Femur (tissue), 1 donor: ENCODE data around the gene RAB33A.

Experiments
- DNase-seq: peaks from one replicate; pipeline ENCODE4 v3.0.0-alpha.2; 2017

RAB33A gene

DNA sequence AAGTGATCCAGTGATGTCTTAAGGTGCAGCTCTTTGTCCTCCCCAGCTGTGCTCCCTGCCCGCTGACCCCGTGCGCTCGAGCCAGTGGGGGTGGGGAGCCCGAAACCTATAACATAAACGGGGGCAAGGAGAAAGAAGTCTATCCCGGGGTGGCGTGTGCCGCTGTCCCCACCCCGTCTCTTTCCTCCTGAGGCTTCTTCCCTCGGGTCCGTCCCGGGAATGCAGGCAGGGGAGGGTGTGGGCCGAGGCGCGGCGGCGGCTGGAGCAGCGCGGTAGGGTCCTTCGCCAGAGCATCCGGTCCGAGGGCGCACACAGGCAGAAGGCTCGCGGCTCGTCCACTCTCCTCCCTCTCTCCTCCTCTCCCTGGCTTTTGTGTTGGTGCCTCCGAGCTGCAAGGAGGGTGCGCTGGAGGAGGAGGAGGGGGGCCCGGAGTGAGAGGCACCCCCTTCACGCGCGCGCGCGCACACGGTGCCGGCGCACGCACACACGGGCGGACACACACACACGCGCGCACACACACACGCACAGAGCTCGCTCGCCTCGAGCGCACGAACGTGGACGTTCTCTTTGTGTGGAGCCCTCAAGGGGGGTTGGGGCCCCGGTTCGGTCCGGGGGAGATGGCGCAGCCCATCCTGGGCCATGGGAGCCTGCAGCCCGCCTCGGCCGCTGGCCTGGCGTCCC is at the start of gene RAB33A:
TSS of gene RAB33A (plus strand) at position 517 of the 681 bp plus-strand sequence. CDS start at position 618, 101 bp downstream.
- DNase-seq = no peak

DNA sequence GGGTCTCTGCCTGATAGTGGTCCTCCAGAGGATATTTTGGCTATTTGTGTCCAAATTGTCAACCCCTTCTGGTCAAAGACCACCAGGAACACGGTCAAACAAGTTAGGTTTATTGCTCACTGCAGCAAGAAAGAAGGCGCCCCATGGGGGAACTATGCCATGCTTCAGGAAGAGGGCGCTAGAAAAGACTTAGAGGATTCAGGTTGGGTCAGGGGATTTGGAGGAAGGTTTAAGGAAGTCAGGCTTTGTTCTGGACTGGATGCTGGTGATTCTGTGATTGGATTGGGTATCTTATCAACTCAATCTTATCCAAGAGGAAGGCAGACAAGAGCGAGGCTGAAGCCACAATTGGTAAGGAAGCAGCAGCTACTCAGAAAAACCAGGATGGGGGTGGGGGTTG is 47.2 kb upstream of the RAB33A start:
- no peak for DNase-seq

DNA sequence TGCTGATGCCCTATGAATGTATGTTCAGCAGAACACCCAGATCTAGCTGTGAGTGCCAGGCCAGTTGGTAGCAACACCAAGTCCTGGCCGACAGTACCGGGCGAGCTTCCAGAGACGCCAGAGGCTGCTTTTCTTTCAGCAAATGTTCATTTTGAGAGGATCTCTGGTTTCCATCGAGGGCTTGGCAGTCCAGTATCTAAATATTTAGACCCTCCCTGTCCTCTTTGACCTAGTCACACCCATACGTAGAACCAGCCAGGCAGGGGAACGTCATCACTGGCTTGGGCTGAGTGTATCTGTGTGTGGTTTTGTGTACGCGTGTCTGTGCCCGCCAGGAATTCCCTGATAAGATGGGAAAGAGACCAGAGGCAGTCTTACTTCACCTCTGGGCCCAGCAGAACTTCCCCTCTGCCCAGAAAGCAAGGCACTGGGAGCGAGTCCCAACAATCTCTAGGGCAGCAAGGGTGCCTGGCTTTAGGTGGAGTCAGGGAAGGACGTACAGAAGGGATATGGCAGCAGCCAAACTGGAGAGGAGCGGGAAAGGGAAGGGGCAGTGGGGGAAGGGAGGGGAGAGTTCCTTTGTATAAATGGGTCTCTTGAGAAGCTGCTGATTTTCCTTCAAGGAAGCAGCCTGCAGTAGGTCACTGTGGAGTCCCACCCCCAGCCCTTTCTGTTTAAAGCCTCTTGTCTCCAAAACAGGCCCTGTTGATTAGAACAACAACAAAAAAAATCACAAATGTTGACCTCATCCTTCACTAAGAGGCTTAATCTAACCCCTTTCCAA is 46.5 kb upstream of the RAB33A start:
- peak; percentile 44 for DNase-seq

DNA sequence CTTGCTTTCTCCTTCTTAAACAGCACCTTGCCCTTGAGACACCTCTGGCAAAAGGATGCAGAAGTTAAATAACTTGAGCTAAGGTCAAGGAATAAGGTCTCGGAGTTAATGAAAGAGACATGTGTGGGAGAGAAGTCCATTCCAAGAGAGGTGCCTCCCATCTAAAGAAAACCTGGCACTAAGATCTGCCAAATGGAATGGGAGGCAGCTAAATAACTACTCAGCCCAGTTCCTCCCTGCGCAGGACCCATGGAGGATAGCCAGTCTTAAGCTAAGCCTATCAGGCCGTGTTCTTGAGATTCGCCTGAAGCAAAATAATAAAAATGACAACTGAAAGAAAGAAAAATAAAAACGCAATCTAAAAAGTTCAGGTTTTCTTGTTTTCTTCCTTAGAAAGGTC is 40.8 kb upstream of the RAB33A start:
- DNase-seq = no peak

DNA sequence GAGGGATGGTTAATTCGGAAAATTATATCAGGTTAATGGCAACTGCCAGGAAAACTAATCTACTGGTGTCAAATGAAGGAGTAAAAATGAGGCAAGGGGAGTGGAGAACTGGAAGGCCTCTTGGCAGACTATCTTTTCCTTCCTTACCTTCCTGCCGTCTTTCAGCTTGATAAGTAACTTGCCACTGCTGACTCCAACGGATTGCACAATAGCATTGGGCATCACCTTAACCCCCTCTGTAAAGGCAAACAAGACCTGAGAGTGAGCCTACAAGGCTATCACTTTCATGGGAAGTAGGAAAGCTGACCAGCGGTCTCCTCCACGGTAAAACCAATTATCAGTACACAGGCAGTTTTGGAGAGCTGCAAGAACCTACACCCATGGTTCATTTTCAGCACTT is 35.3 kb upstream of the RAB33A start:
- no peak for DNase-seq

DNA sequence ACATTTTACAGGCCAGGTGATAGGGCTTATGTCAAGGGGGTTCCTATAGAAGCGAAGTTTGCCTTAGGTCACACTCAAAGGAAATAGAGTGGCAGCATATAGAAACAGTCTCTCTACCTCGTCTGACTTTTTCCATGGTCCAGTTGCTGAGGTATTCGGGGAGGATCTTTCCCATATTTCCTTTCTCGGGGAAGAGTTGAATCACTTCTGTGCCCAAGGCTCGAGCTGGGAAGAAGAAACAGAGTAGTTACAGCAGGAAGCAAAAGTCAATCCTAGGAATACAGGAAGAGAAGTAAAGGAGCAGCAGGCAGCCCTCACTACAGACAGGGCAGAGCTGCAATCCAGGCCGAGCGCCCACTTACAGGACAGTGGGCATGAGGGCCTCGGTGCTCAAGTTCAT is 34.8 kb upstream of the RAB33A start:
- no peak for DNase-seq

DNA sequence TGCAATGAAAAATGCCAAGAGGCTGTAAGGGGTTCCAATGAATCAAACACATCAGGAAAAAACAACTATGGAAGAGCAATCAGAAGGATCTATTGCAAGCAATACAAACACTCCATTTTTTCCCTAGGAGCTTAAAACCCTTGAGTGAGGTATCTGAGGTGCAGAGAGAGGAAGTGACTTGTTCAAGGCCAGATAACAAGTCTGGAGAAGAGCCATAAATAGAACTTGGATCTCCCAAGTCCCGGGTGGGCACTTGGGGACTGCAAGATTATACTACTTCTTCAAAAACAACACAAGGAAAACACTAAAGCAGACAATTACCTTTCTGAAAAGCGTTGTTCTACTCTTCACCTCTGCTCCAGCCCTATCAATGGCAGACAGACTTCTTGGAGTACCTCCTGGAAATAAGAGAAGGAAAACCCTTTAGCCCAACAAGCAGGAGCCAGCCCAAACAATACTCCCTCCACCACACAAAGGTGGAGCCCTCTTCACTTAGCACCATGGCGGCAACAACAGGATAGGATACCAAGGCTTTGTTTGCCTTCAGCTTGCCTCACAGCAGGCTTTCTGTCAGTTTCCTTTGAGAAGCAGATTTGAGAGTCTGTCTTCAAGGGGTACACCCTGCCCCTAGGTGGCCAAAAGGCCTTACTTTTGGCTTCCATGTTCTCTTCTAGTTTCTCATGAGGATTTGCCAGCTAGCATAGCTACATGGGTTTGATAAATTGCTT is 32.1 kb upstream of the RAB33A start:
- DNase-seq = no peak

DNA sequence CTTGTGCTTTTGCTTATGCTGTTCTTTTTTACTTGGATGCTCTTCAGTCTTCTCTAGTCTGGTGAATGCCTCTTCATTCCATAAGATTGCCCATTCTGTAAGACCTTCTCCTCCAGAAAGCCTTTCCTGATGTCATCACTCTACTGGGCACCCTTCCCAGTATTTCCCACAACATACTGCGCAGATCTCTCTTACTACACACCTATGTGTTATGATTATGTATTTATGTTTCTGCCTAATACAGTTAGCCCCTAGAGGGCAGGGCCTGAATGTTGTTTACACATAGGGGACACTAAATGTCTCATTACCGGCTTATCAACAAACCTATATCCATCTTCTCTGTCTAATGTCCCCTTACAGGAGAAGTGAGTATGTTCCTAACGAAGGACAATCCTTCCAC is 27.3 kb upstream of the RAB33A start:
- no peak for DNase-seq

DNA sequence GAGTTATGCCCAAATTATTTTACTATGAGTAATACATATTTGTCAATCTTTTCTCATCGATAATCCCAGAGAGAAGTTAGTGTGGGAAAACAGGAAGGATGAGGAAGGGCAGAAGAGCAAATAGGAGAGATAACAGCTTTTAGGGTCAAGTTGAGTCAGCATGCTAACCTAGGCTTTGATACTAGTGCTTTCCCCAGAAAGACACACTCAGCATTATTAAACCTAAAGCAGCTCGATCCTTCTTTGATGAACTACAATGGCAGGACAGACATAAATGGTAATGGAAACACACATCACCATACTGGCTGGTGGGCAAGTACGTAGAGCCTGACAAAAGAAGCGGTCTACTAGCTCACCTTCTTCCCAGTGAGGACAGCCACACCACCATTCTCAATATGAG is 26.6 kb upstream of the RAB33A start:
- DNase-seq = no peak

DNA sequence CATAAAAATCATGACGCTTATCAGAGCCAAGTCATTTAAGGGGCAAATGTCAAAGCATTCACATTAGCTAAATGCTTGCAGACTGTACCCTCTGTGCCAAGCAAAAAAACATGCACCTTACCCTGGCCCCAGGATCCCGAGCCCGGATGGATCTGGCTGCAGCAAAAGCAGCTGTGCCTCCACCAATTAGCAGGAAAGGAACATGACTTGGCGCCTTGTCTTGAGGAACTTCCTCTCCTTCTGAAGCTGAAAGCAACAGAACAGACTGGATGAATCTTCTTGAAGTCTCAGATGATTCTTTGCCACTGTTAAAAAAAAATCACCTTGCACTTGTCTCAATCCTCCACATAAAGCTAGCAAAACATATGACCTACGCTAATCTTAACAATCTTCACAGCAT is 24.1 kb upstream of the RAB33A start:
- no peak for DNase-seq

DNA sequence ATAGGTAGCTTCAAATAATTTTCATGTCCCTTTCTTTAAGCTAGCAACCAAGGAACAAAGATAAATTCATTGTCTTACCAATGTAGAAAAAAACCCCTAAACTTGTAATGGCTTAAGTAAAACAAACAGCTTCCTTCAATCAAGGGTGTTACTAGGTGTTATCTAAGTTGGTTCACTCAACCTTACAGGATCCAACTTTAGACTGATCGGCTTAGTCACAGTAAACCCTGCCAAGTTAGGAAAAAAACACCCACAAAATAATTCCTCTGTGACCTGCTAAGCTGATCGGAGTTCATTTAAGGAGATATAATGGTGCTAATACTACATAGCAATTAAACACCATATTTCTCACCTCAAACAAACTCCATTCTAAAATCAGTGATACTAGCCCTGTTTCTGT is 16.2 kb upstream of the RAB33A start:
- DNase-seq = no peak

DNA sequence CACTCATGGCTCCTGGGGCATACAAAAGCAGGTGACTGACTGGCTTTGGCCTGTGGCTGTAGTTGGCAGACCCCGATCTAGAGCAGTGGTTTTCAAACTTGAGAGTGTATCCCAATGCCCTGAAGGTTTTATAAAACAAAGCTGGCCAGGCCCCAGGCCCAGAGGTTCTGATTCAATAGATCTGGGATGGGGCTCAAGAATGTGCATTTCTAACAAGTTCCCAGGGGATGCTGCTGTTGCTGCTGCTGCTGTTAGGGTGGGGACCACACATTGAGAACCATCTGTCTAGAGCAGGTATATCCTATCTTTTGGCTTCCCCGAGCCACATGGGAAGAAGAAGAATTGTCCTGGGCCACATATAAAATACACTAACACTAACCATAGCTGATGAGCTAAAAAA is 13.5 kb upstream of the RAB33A start:
- DNase-seq = no peak

DNA sequence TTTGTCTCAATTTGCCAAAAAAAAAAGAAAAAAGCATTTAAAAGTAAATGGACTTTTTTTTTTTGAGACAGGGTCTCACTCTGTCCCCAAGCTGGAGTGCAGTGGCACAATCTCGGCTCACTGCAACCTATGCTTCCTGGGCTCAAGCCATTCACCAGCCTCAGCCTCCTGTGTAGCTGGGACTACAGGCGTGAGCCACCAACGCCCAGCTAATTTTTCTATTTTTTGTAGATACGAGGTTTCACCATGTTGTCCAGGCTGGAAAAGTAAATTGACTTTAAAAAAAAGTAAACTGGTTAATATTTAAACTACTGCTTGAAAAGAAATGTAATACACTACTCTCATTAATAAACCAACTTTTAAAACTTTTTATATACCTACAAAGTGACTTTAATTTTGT is 12.0 kb upstream of the RAB33A start:
- DNase-seq = no peak

DNA sequence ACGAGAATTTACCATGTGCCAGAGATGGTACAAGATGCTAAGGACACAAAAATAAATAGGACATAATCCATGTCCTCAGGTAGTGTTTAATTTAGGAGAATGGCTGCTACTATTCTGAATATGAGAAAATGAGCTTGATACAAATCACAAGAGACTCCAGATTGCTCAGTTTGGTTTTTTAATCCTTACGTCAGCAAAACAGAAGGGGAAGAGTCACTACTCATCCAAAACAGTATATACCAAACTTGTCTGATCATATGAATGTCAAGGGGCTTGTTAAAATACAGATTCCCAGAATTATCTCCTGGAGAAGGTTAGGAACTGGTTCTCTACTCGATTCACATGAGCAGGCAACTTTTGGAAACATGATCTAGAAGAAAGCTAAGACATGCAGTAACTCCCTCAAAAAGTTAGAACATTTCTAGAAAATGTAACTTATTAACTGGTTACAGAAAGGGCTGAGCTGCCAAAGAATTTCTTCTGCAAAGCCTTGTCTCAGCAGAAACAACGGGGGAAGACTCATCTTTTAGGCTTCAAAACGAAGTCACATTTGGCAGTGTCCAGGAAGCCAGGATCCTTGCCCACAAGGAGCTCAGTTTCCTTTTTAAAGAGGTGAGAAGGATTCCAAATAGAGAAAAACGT is 9.5 kb upstream of the RAB33A start:
- no peak for DNase-seq

DNA sequence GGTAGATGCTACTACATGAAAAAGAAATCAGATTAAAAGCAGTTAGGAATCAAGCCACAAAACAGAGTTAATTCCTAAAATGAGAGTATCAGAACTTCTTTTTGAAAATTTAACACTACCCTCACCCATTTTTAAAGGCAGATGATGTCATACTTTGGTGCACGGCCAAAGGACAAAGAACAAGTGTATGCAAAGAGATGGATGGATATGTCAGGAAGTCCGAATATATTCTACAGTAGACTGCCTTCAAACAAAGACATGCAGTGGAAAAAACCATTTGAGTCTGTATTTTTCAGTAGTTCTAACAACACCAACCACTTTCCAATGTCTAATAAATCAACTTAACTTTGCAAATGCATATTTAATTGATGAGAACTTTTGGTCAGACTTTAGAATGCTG is 8.4 kb upstream of the RAB33A start:
- no peak for DNase-seq

DNA sequence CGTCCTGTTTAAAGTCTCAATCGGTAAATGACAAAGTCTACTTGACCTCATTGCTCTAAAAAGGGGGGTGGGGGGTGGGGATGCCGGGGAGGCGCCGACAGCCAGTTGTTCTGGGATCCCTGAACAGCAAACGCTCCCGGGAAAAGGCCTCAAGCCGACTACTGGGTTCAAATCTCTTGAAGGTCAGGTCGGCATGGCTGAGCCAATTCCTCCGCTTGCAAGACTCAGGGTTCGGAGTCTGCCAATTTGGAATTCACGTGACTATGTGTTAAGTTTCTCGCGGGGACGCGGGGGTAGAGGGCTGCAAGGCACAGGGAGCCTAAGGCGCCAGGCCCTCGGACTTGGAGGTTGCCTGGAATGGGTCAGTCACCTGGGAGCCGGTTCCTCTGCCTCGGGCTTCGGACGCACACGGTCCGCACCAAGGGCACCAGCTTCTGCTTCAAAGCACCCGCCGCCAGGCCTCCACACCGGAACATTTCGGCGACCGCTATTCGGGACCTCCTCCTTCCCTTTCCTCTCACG is 6.5 kb upstream of the RAB33A start:
- DNase-seq = no peak

DNA sequence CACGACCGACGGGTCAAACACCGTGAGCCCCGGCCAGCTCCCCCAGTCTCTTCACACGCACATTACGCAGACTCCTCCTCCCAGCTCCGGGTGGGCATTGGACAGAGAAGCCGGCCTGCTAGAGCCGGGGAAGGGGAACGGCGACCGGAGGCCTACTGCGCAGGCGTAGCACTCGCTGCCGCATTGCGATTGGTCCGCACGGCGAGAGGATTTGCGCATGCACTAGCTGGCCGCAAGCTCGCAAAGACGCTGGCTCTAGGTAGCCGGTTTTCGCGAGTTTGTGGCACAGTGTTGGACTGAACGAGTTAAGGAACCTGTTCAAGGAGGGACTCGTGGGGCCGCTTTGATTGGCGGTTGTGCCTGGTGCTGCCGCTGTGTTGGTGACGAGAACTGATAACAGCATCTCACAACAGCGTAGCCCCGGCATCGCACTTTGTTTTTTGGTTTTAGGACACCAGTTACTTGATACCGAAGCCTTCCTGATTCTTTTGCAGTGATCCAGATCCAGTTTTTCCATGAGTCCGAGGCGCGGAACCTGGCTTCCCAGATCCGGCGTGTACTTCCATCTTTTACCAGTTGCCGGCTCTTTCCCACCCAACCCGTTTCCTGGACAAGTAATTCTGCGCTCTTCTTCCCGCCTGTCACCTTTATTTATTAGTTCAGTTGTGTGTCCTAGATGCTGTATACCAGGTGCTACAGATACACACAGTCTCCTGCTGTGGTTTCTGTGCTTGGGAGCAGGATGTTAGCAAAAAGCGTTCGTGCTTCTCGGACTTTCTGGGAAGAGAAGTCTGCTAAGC is 5.9 kb upstream of the RAB33A start, which contains the start of gene AIFM1:
TSS of gene AIFM1 (minus strand) at position 139 of the 800 bp plus-strand sequence. CDS start 185 bp downstream, outside the sequence.
- peak; percentile 95 for DNase-seq

DNA sequence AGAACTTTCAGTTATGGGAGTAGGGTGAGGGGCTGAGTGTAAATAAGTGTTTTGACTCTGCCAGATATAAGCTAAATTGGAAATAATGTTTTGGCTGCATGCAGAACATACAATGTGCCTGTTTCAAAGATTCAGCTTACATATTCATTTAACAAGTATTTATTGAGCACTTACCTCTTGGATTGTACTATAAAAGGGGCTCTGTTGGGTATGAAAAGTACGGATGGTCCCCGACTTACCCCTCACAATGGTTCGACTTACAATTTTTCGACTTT is 5.3 kb upstream of the RAB33A start:
- no peak for DNase-seq

DNA sequence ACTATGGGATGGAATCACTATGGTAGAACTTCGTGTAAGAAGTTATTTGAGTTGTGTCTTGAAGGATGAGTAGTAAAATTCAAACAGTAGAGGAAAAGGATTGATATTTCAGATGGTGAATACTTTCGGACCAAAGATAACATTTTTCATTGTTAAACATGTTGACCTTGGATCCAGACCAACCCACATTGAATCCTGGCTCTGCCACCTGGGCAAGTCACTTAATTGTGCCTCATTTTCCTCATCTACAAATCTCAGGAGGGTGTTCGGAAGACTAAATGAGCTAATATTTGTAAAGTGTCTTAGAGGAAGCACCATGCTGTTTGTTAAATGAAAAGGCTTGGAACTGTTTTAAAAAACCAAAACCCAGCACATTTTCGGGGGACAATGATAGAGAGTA is 4.7 kb upstream of the RAB33A start:
- no peak for DNase-seq

DNA sequence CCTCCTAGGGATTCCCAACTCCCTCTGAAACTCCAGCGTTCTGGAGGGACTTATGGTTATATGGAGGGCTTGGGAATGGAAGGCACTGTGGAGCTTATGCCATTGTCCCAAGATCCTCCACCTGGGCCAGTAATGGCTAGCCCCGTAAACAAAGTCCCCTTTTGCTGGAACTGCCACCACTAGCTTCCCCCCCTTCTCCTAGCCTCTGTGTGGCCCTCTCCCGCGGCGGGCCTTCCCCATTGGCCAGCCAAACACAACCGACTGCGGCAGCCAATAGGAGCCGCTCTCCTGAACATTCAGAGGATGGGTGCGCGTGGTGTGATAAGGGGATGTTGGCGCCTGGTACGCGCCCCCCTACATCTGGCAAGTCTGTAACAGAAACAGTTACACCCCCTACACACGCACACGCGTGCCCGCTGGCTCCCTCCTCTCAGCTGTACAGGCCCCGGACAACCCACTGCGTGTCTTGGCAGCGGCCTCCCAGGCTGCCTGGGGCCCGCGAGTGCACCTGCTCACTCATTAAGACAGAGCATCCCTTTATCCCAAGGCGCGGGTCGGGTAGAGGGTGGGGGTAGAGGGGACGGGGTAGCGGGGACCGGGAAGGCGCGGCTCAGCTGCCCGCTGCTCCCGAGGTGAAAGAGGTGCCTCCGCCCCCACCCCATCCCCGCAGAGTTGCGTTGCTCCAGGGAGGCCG is 863 bp upstream of the RAB33A start:
- peak; percentile 35 for DNase-seq

DNA sequence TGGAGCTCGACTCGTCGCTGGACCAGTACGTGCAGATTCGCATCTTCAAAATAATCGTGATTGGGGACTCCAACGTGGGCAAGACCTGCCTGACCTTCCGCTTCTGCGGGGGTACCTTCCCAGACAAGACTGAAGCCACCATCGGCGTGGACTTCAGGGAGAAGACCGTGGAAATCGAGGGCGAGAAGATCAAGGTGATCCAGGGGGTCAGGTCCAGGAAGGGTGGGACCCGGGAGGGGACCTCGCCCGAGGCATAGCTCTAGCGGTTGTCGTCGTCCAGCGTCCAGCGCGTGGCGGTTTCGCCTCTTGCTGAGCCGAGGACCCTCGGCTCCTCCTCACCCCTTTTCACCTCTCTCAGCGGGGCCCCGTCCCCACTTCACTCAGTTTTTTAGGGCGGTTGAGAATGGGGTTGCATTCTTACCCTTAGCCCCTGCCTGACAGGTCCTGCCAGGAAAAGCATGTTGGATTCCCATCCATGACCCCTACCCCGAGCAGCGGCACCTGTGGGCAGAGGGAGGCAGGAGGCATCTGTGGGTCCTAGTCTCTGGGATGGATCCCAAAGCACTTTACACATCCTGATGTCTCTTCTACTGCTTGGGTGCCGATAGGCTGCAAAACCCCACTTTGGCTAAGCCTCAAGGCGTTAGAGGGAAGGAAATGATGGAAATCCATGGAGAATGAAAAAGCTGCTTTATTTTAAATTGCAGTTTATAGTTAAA is 524 bp downstream of the RAB33A start:
- no peak for DNase-seq
